ENCODE measurements around the gene ZDHHC1. TPM values are rescaled to one million over a fixed set of nuclear protein-coding genes. Genes with fewer than 3 reads are reported as not detected.
"Not testable (repeated sequence)": the region's sequence is repeated elsewhere in the genome, so short reads cannot be mapped to it uniquely, and the experiment has no call there.

The ZDHHC1 gene
- total RNA-seq, 1 donor from 2014 or later = 7.8 TPM

- DNase-seq (ENCODE audit: low read depth, low spot score) = no peak
Observed at GRCh38 chr16:67430977-67431774, 14.9 kb upstream of the ZDHHC1 start, which contains the start of gene HSD11B2. Gene HSD11B2 (plus strand): TSS chr16:67431121. CDS start chr16:67431249, 128 bp downstream.

DNA sequence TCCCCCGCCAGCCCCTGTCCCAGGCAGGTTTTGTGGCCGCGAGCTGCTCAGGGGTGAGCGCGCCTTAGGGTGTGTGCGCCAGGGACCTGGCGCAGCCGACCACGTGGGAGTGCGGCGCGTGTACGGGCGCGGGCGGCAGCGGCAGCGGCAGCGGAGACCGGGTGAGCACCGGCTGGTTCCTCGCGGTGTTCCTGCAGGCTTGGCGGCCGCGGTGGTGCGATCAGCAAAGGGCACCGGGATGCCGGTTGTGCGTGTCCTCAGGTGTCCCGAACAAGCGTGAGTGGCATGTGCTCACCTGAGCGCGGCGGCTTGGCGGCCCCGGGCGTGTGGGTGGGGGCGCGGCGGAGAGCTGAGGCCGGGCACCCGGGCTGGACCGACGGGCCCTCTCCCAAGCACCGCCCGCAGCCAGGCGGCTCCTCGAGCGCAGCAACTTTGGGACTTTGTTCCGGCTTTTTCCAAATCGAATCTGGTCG is 14.3 kb upstream of the ZDHHC1 start:
- no peak for DNase-seq (ENCODE audit: low read depth, low spot score)

GRCh38 chr16:67429799-67430503 is 13.7 kb upstream of the ZDHHC1 start:
- DNase-seq (ENCODE audit: low read depth, low spot score) = no peak

GRCh38 chr16:67429053-67429798 is 12.9 kb upstream of the ZDHHC1 start:
- no peak for DNase-seq (ENCODE audit: low read depth, low spot score)

DNA sequence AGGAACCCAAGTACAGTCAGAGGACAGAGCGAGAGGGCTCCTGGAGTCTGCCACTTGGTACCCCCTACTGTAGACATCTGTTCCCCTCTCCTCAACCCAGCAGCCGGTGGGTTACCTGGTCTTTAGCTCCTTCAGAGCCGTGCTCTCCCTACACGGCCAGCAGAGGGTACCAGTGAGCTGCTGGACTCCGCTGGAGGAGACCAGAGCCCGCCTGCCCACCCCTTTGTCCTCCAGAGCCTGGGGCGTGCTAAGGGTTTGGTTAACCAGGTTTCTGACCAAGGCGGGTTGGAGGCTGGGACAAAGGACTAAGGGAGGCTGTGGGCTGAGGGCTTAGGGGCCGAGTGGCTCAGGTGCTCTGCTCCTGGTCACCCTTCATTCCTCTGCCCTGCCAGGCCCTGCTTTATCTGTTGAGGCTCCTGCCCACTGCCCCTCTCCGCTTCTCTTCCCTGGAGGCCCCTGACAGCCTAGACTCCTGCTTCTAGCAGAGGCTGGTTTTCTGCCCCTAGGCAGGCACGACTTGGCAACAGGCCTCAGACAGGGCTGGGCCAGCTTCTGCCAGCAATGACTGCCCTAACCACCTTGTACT is 12.0 kb upstream of the ZDHHC1 start:
- DNase-seq (ENCODE audit: low read depth, low spot score) = peak; percentile 19

- DNase-seq (ENCODE audit: low read depth, low spot score) = no peak
Observed at GRCh38 chr16:67426950-67427349, 10.7 kb upstream of the ZDHHC1 start.

DNA sequence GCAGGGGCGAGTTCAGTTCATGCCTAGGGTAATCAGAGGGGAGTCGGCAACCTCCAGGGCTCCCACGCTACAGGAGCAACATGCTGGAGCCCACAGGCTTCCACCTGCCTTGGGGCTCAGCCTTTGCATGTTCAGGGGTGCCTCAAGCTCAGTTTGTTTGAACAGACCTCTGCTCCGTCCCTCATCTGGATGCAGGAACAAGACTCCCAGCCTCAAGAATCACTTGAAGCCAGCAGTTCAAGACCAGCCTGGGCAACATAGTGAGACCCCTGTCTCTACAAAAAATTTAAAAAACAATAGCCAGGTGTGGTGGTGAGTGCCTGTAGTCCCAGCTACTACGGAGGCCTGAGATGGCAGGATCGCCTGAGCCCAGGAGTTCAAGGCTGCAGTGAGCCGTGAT is 9.7 kb upstream of the ZDHHC1 start:
- DNase-seq (ENCODE audit: low read depth, low spot score) = no peak

DNA sequence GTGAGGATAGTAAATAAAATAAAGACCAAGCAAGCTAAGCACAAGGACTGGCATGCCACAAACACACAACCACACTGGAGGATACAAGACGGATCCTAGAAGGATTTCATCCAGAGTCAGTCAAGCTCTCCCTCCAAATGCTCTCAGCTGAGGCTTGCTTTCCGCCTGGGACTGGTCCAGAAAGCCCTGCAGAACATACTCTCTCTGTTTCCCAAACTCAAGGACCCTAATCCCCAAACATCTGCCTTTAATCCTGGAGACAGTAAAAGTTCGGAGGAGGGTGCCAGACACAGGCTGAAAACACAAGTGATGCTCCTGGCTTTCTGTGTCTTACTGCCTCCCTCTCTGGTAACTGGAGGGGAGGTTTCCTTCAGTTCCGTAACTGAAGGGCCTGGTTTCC is 9.3 kb upstream of the ZDHHC1 start:
- DNase-seq (ENCODE audit: low read depth, low spot score) = no peak

- DNase-seq (ENCODE audit: low read depth, low spot score) = no peak
Observed at GRCh38 chr16:67425061-67425460, 8.8 kb upstream of the ZDHHC1 start.

DNA sequence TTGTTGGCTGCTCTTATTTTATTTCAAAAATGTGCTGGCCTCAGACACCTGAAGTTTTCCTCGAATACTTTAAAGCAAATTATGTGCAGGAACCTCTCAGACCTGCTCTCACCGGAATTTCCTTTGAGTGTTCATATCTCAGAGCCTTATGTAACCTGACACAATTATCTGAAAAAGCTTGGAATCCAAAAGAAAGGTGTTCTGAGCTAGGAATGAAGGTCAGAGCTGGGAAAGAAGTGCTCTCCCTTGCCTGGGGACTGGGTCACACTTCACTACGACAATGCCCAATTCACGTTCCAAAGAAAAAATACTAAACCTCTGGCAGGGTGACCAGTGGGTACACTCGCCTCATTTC is 8.0 kb upstream of the ZDHHC1 start:
- no peak for DNase-seq (ENCODE audit: low read depth, low spot score)

- no peak for DNase-seq (ENCODE audit: low read depth, low spot score)
Observed at GRCh38 chr16:67423611-67424260, 7.5 kb upstream of the ZDHHC1 start.

- no peak for DNase-seq (ENCODE audit: low read depth, low spot score)
Observed at GRCh38 chr16:67423015-67423414, 6.7 kb upstream of the ZDHHC1 start.

GRCh38 chr16:67421030-67421429 is 4.8 kb upstream of the ZDHHC1 start:
- no peak for DNase-seq (ENCODE audit: low read depth, low spot score)

DNA sequence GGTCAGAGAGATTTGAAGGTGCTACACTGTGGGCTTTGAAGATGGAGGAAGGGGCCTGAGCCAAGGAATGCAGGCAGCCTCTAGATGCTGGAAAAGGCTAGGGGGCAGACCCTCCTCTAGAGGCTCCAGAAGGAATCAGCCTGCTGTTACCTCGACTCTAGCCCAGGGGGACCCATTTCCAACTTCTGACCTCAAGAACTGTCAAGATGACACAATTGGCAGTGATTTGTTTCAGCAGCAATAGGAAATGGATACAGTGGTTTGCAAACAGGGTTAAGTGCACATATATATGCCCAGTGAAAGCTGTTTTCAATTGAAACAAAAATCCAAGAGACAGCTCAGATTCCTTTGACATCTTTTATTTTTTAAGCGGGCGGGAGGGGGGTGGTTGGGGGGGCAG is 3.7 kb upstream of the ZDHHC1 start:
- no peak for DNase-seq (ENCODE audit: low read depth, low spot score)

GRCh38 chr16:67419502-67419901 is 3.2 kb upstream of the ZDHHC1 start:
- no peak for DNase-seq (ENCODE audit: low read depth, low spot score)

DNA sequence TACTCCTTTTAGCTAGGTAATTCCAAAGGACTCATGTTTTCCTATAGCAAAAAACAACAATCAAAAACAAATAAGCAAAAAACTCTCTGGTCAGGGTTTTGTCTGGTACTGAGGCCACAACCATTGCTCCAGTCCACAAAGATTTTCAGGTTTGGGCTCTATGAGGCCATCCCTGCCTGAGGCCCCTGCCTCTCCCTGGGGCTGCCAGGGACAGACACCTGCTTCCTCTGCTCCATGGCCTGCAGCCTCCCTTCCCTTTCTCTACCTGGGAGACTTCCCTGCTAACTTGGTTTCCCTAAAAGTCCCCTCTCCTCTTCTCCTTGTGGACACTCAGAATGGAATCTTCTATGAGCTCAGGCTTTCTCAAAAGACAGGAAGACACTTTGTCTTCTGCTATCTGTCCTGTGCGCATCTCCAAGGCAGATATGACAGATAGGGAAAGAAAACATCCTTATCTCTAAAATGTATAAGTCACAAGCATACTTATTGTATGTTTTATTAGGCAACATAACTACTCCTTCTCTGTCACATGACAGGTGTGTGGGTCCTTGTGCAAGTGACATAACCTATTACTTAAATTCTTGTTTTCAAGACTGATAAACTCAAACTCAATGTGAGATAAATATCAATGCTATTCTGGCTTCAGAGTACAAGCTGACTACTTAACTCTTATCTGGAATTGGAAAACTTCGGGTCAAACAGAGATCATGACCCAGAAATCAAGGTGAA is 1.2 kb upstream of the ZDHHC1 start:
- DNase-seq (ENCODE audit: low read depth, low spot score) = no peak

- not testable (repeated sequence) for DNase-seq (ENCODE audit: low read depth, low spot score)
Observed at GRCh38 chr16:67415421-67415820, 856 bp downstream of the ZDHHC1 start.

DNA sequence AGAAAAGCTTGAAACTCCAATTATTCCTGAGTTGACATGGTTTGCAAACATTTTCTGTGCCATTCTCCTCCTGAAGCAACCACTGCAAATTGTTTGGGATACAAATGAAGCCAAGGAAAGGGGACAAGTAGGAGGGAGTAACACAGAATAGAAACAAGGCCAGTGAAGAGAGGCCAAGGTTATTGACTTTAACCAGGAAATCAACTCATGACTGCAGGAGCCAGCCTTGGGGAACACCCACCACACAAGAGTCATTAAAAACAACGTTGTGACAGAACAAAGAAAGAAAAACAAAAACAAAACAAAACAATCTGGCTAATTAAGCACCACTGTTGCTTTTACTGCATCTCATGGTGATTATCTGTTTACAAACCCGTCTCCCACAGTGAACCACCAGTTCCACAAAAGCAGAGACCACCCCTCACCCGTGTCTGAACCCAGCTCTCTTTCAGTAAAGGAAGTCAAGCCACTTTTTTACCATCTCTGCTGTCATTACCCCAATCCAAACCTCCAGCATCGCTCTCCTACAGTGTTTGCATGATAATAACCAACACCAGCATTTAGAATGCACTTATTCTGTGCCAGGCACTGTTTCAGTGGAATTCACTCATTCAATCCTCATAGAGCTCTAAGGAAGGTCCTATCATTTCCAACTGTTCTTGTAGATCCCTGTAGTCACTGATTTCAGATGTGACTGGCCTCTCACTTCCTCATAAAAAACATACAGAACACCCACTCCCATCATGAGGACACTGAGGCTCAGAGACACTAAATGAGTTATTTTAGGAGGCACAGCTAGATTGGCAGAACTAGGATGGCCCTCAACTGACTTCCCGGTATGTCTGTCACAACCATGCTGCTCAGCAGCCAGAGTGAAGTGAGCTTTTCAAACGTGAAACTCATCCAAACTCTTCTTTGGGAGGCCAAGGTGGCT is 2.0 kb downstream of the ZDHHC1 start:
- DNase-seq (ENCODE audit: low read depth, low spot score) = no peak

GRCh38 chr16:67412294-67412693 is 4.0 kb downstream of the ZDHHC1 start:
- DNase-seq (ENCODE audit: low read depth, low spot score) = no peak
